DOHH2 (cell line): ENCODE measurements around the gene ZNF324.

Experiments
- EZH2phosphoT487 ChIP-seq: fragments of 200-600 bp; sonication (generic); IDR thresholded peaks from 2 replicates; pipeline ENCODE4 v1.6.1; 2017; ENCODE audit warnings: borderline replicate concordance, mild to moderate bottlenecking, antibody characterized with exemption, low read length, moderate library complexity, mixed read lengths
- TF ChIP-seq, protein P1 (sequence below): fragments of 200-600 bp; sonication (generic); IDR thresholded peaks from one replicate; pipeline ENCODE4 v1.5.1; 2014; ENCODE audit warnings: antibody characterized with exemption, mild to moderate bottlenecking, low read depth, low read length; ENCODE audit not compliant: poor library complexity, severe bottlenecking

DNA sequence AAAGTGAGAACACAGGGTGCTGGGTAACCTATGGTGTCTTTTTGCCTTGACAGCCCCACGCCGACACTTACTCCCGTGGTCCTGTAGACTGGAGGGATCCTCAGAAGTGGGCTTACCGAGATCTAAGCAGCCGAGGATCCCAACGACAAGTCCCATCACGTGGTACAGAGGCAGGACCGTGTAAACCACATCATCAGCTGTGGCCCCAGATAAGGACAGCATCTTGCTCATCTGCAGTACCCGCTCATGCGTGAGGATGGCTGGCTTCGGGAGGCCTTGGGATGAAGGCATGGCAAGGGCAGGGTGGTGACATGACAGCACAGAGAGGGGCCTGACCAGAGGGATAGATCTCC is 42.8 kb downstream of the ZNF324 start:
- TF ChIP-seq, protein P1, sequence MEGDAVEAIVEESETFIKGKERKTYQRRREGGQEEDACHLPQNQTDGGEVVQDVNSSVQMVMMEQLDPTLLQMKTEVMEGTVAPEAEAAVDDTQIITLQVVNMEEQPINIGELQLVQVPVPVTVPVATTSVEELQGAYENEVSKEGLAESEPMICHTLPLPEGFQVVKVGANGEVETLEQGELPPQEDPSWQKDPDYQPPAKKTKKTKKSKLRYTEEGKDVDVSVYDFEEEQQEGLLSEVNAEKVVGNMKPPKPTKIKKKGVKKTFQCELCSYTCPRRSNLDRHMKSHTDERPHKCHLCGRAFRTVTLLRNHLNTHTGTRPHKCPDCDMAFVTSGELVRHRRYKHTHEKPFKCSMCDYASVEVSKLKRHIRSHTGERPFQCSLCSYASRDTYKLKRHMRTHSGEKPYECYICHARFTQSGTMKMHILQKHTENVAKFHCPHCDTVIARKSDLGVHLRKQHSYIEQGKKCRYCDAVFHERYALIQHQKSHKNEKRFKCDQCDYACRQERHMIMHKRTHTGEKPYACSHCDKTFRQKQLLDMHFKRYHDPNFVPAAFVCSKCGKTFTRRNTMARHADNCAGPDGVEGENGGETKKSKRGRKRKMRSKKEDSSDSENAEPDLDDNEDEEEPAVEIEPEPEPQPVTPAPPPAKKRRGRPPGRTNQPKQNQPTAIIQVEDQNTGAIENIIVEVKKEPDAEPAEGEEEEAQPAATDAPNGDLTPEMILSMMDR, result no peak
- TF ChIP-seq EZH2phosphoT487, result no peak
